ENCODE results near the gene FHIT. TPM values are rescaled to one million over a fixed set of nuclear protein-coding genes. Genes with fewer than 3 reads are reported as not detected.

Gene FHIT
- total and polyA plus RNA-seq, 10 of the 15 experiments (the other 5 are each of a cell fraction or from before 2014, with no cell fraction given) = 4.2 to 14.9 (median 9.4) TPM

GRCh38 chr3:59733041-59733809, 1518.0 kb downstream of the FHIT start:
- TF ChIP-seq RELA (IDR thresholded peaks at IDR 0.05; ENCODE audit: borderline replicate concordance, partially characterized antibody) (no peak), RUNX3 (IDR thresholded peaks at IDR 0.05; ENCODE audit: low read length) (0 out of 2 replicates have a peak, but pooled peaks have one; percentile 23)
- DNase-seq (ENCODE audit: low read depth, low spot score) = no peak
- FAIRE-seq = no peak
- no peak overlapping the region for H3K4me3 ChIP-seq
- H3K9ac ChIP-seq (ENCODE audit: control insufficient read depth, insufficient read depth, low read length) = no peak overlapping the region
- peaks cover 23% of the 10 kb centered on the region for H3K4me1 ChIP-seq (ENCODE audit: control insufficient read depth, insufficient read depth, low read length)
- ChIA-PET CTCF (interaction anchor here (1.2 to 2.1 kb wide), 2 partner anchors 12 to 76 kb away, joined by 4 to 5 read pairs; no protein-coding TSS in a partner anchor), SMC1A (ENCODE audit: uncharacterized antibody, unreplicated experiment) (interaction anchor here (0.8 to 1.7 kb wide), 4 partner anchors 11 to 291 kb away, joined by 3 to 4 read pairs (median 3); no protein-coding TSS in a partner anchor), RAD21 (ENCODE audit: unreplicated experiment) (interaction anchor here (1.3 kb wide), 1 partner anchor 124 kb away, joined by 3 read pairs; no protein-coding TSS in a partner anchor), POLR2A (no interaction called here)
- peak overlapping the region; percentile 39 for H3K4me2 ChIP-seq (ENCODE audit: control insufficient read depth, insufficient read depth)
- in situ Hi-C loops (cut with MboI) = no loop called here
- no peak overlapping the region for H3K27ac ChIP-seq (ENCODE audit: control insufficient read depth, insufficient read depth)
- H3K27me3 ChIP-seq (replicated peaks in 1 of 2; ENCODE audit: control insufficient read depth in 2 of 2, insufficient read depth in 2 of 2, low read length in 1 of 2) = no peaks in the 10 kb centered on the region
- H3K36me3 ChIP-seq (ENCODE audit: control insufficient read depth in 2 of 2, insufficient read depth in 2 of 2, low read length in 1 of 2) = no peaks in the 10 kb centered on the region
- H4K20me1 ChIP-seq (ENCODE audit: control insufficient read depth, insufficient read depth) = no peaks in the 10 kb centered on the region
- intact Hi-C loops (cut with micrococcal nuclease; ENCODE audit: unreplicated experiment) = loop anchor here (5.0 kb wide), 1 partner anchor 156 kb away; no protein-coding TSS in a partner anchor
- H3K9me3 ChIP-seq (replicated peaks; ENCODE audit: control insufficient read depth, insufficient read depth, low read length) = no peaks in the 10 kb centered on the region; the same call in 2 of the 3 replicates
- BruUV-seq (replicated peaks) = no TSS peak
- no peak overlapping the region for H2AFZ ChIP-seq (ENCODE audit: control insufficient read depth, low read depth, low read length)
- no peak for ATAC-seq
- WGBS (ENCODE audit: insufficient coverage, insufficient replicate concordance, low lambda C conversion rate, missing lambda C conversion rate) = 38% methylated on average over 6 of the region's 6 CpGs
- H3K79me2 ChIP-seq (ENCODE audit: control insufficient read depth, insufficient read depth, low read length) = no peaks in the 10 kb centered on the region

GRCh38 chr3:59731943-59732342, 1519.3 kb downstream of the FHIT start:
- H2AFZ ChIP-seq (ENCODE audit: control insufficient read depth, low read depth, low read length) = peak overlapping the region; percentile 30; the same call in 1 of the 2 replicates
- H3K9me3 ChIP-seq (replicated peaks; ENCODE audit: control insufficient read depth, insufficient read depth, low read length) = no peaks in the 10 kb centered on the region; the same call in 2 of the 3 replicates
- no peak overlapping the region for H3K9ac ChIP-seq (ENCODE audit: control insufficient read depth, insufficient read depth, low read length)
- H4K20me1 ChIP-seq (ENCODE audit: control insufficient read depth, insufficient read depth) = no peaks in the 10 kb centered on the region
- H3K36me3 ChIP-seq (ENCODE audit: control insufficient read depth in 2 of 2, insufficient read depth in 2 of 2, low read length in 1 of 2) = no peaks in the 10 kb centered on the region
- no peak overlapping the region for H3K4me3 ChIP-seq
- H3K4me1 ChIP-seq (ENCODE audit: control insufficient read depth, insufficient read depth, low read length) = peaks cover 23% of the 10 kb centered on the region
- no TSS peak for BruUV-seq (replicated peaks)
- no peaks in the 10 kb centered on the region for H3K27me3 ChIP-seq (replicated peaks in 1 of 2; ENCODE audit: control insufficient read depth in 2 of 2, insufficient read depth in 2 of 2, low read length in 1 of 2)
- H3K27ac ChIP-seq (ENCODE audit: control insufficient read depth, insufficient read depth) = no peak overlapping the region
- RAD21 ChIA-PET (ENCODE audit: unreplicated experiment) = interaction anchor here (0.9 kb wide), 1 partner anchor 46 kb away, joined by 4 read pairs; no protein-coding TSS in a partner anchor
- CTCF ChIA-PET = interaction anchor here (0.6 to 2.1 kb wide), 5 partner anchors 11 to 153 kb away, joined by 3 to 5 read pairs (median 3); no protein-coding TSS in a partner anchor
- intact Hi-C loops (cut with micrococcal nuclease; ENCODE audit: unreplicated experiment) = loop anchor here (5.0 kb wide), 1 partner anchor 155 kb away; no protein-coding TSS in a partner anchor
- peak overlapping the region; percentile 38 for H3K4me2 ChIP-seq (ENCODE audit: control insufficient read depth, insufficient read depth)
- H3K79me2 ChIP-seq (ENCODE audit: control insufficient read depth, insufficient read depth, low read length) = no peaks in the 10 kb centered on the region
- POLR2A ChIA-PET = no interaction called here
- peak; percentile 88 for ATAC-seq
- WGBS (ENCODE audit: insufficient coverage, insufficient replicate concordance, low lambda C conversion rate, missing lambda C conversion rate) = 6% methylated on average over 5 of the region's 5 CpGs
- DNase-seq (ENCODE audit: low read depth, low spot score) = peak; percentile 31
- peak; percentile 75 for FAIRE-seq
- SMC1A ChIA-PET (ENCODE audit: uncharacterized antibody, unreplicated experiment) = interaction anchor here (0.8 to 1.1 kb wide), 4 partner anchors 10 to 290 kb away, joined by 3 read pairs; no protein-coding TSS in a partner anchor
- in situ Hi-C loops (cut with MboI) = no loop called here
- peak in 1 of 2 experiments; percentile 44; a peak in 2 of 4 replicates for TF ChIP-seq EP300 (IDR thresholded peaks at IDR 0.05; ENCODE audit: borderline replicate concordance in 1 of 2, control insufficient read depth in 1 of 2, low read depth in 2 of 2, low read length in 2 of 2)
- TF ChIP-seq MTA2 (IDR thresholded peaks at IDR 0.05; ENCODE audit: low read depth) = peak; percentile 71
- no peak for TF ChIP-seq CHD4 (IDR thresholded peaks at IDR 0.05)
- TF ChIP-seq EGR1 (IDR thresholded peaks at IDR 0.05; ENCODE audit: borderline replicate concordance in 1 of 2, low read depth in 2 of 2, low read length in 2 of 2) = 0 out of 3 replicates have a peak, but pooled peaks of 1 of the 2 experiments have one; percentile 24
- peak; percentile 46 for TF ChIP-seq PKNOX1 (IDR thresholded peaks at IDR 0.05)
- no peak for TF ChIP-seq ETV6 (conservative IDR thresholded peaks at IDR 0.05 in 1 of 2, IDR thresholded peaks at IDR 0.05 in 1 of 2; ENCODE audit: borderline replicate concordance in 1 of 2, low read depth in 1 of 2)
- 0 out of 2 replicates have a peak, but pooled peaks have one; percentile 36 for TF ChIP-seq NBN (IDR thresholded peaks at IDR 0.05)
- no peak; the same call in 1 of the 2 replicates for TF ChIP-seq MTA3 (IDR thresholded peaks at IDR 0.05; ENCODE audit: borderline replicate concordance, low read length)
- peak in 1 of 2 experiments; percentile 39; a peak in 1 of 4 replicates for TF ChIP-seq BHLHE40 (IDR thresholded peaks at IDR 0.05; ENCODE audit: borderline replicate concordance in 1 of 2, low read depth in 2 of 2, low read length in 1 of 2)
- TF ChIP-seq IKZF2 (IDR thresholded peaks at IDR 0.05) = peak; percentile 67 to 70; a peak in 2 of 4 replicates
- TF ChIP-seq PML (IDR thresholded peaks at IDR 0.05; ENCODE audit: low read length) = no peak
- peak; percentile 87 for TF ChIP-seq RUNX3 (IDR thresholded peaks at IDR 0.05; ENCODE audit: low read length)
- TF ChIP-seq ATF7 (IDR thresholded peaks at IDR 0.05; ENCODE audit: low read depth) = peak; percentile 28; the same call in 1 of the 2 replicates
